HepG2 (cell line): ENCODE measurements around the gene BDKRB1. TPM values are rescaled to one million over a fixed set of nuclear protein-coding genes. Genes with fewer than 3 reads are reported as not detected.

Source experiments
- ATAC-seq: fragments of 200-7000 bp; cut with Tn5 transposase; 3 replicates; pipeline ENCODE4 v1.9.1; 2020; ENCODE audit warnings: mild to moderate bottlenecking, moderate library complexity
- BruUV-seq: library from RNA; stranded (reverse); fragments of 400-500 nt; replicated peaks from 2 replicates; lab custom pipeline; 2021; lab: Mats Ljungman, UMichigan
- CTCF ChIA-PET: fragments of 300-600 bp; formaldehyde crosslinking; extraction: SDS; loops from one replicate; lab custom pipeline; 2021; ENCODE audit warnings: low total read pairs, inconsistent platforms, low intra/inter-chr PET ratio; lab: Yijun Ruan, JAX
- POLR2A ChIA-PET: fragments of 350-600 bp; sonication (Branson Sonifier 250); formaldehyde crosslinking; loops from one replicate; lab custom pipeline; 2020; ENCODE audit warnings: antibody characterized with exemption, inconsistent platforms; lab: Yijun Ruan, JAX
- DNase-seq: peaks from one replicate; pipeline ENCODE4 v3.0.0-alpha.2; 2015; ENCODE audit warnings: low spot score
- FAIRE-seq: peaks from 3 replicates; lab custom pipeline; 2011; peaks lifted over from hg19 to GRCh38; lab: Jason Lieb, UNC
- H2AFZ ChIP-seq: one replicate; pipeline ENCODE4 v1.6.1; 2011; ENCODE audit warnings: low read length, inconsistent platforms
- H3K27ac ChIP-seq: fragments of 300-600 bp; 3 replicates; pipeline ENCODE4 v1.8.0; 2011; ENCODE audit warnings: mixed run types, mild to moderate bottlenecking, mixed read lengths, low read length, inconsistent platforms; ENCODE audit not compliant: insufficient read depth; ENCODE audit errors: extremely low read length
- H3K27me3 ChIP-seq, 2 experiments: fragments of 200-600 bp in 1 of 2; 2 replicates in 1 of 2; 3 replicates in 1 of 2; pipeline versions ENCODE4 v1.6.0 to v1.8.0; 2011; ENCODE audit warnings: low read length in 2 of 2, mild to moderate bottlenecking in 2 of 2, moderate library complexity in 2 of 2, inconsistent platforms in 1 of 2; ENCODE audit not compliant: insufficient read depth in 2 of 2, control insufficient read depth in 1 of 2
- H3K36me3 ChIP-seq, 2 experiments: fragments of 200-600 bp in 1 of 2; replicated peaks in 1 of 2; 2 replicates in 1 of 2; 3 replicates in 1 of 2; pipeline versions ENCODE4 v1.5.1 to v1.8.0; 2011; ENCODE audit warnings: low read length in 2 of 2, inconsistent platforms in 1 of 2; ENCODE audit not compliant: insufficient read depth in 2 of 2, control insufficient read depth in 1 of 2
- H3K4me1 ChIP-seq: 2 replicates; pipeline ENCODE4 v1.5.1; 2012; ENCODE audit warnings: low read length, inconsistent platforms; ENCODE audit not compliant: insufficient read depth
- H3K4me2 ChIP-seq: 2 replicates; pipeline ENCODE4 v1.6.0; 2011; ENCODE audit warnings: low read depth, low read length, inconsistent platforms
- H3K4me3 ChIP-seq, 3 experiments: fragments of 200-600 bp in 1 of 3; sonication (generic), shearing (Covaris generic) in 1 of 3; replicated peaks in 1 of 3; 2 replicates each; pipeline ENCODE4 v1.5.1; 2011 to 2016; ENCODE audit warnings: low read length in 3 of 3, inconsistent platforms in 2 of 3, low read depth in 2 of 3, mild to moderate bottlenecking in 2 of 3, control low read depth in 1 of 3, mixed read lengths in 1 of 3; ENCODE audit not compliant: insufficient read depth in 1 of 3
- H3K79me2 ChIP-seq: one replicate; pipeline ENCODE4 v1.6.1; 2011; ENCODE audit warnings: low read length, inconsistent platforms; ENCODE audit not compliant: insufficient read depth
- H3K9ac ChIP-seq: 2 replicates; pipeline ENCODE4 v1.6.0; 2011; ENCODE audit warnings: mild to moderate bottlenecking, low read depth, low read length, inconsistent platforms; ENCODE audit not compliant: insufficient read depth
- H3K9me3 ChIP-seq: 2 replicates; pipeline ENCODE4 v1.5.1; 2012; ENCODE audit warnings: mild to moderate bottlenecking, low read length
- H4K20me1 ChIP-seq: 2 replicates; pipeline ENCODE4 v1.6.0; 2011; ENCODE audit warnings: inconsistent platforms, mild to moderate bottlenecking, low read length, moderate library complexity; ENCODE audit not compliant: insufficient read depth
- BRD4 ChIP-seq: sonication (generic); formaldehyde crosslinking; IDR thresholded peaks from 2 replicates; pipeline ENCODE4 v1.4.0; 2020; ENCODE audit warnings: missing genetic modification reagents
- CBX5 ChIP-seq: sonication (generic); formaldehyde crosslinking; IDR thresholded peaks from 2 replicates; pipeline ENCODE4 v1.4.0; 2020; ENCODE audit warnings: missing genetic modification reagents, borderline replicate concordance
- HOMEZ ChIP-seq: IDR thresholded peaks from 2 replicates; pipeline ENCODE4 v1.6.1; 2016; ENCODE audit warnings: low read depth
- JUND ChIP-seq: sonication (generic); formaldehyde crosslinking; IDR thresholded peaks from 2 replicates; pipeline ENCODE4 v1.8.0; 2022; ENCODE audit warnings: mild to moderate bottlenecking, missing genetic modification reagents
- NR2C2 ChIP-seq: sonication (generic); formaldehyde crosslinking; IDR thresholded peaks from 2 replicates; pipeline ENCODE4 v1.4.0; 2020; ENCODE audit warnings: missing genetic modification reagents, mild to moderate bottlenecking, moderate library complexity, borderline replicate concordance
- RFX5 ChIP-seq: IDR thresholded peaks from 2 replicates; pipeline ENCODE4 v1.6.1; 2011; ENCODE audit warnings: low read depth, low read length, improper control_type of control experiment
- SMYD3 ChIP-seq: sonication (generic); formaldehyde crosslinking; IDR thresholded peaks from 2 replicates; pipeline ENCODE4 v1.8.1; 2023; ENCODE audit warnings: mild to moderate bottlenecking, missing genetic modification reagents
- ZBTB20 ChIP-seq: sonication (generic); formaldehyde crosslinking; IDR thresholded peaks from 2 replicates; pipeline ENCODE4 v1.8.1; 2023; ENCODE audit warnings: missing genetic modification reagents, low read depth, mild to moderate bottlenecking, borderline replicate concordance
- ZBTB8A ChIP-seq: sonication (generic); formaldehyde crosslinking; IDR thresholded peaks from 2 replicates; pipeline ENCODE4 v1.4.0; 2020; ENCODE audit warnings: mild to moderate bottlenecking, low read depth, missing genetic modification reagents, borderline replicate concordance
- ZFX ChIP-seq: sonication (generic); formaldehyde crosslinking; IDR thresholded peaks from 2 replicates; pipeline ENCODE4 v1.4.0; 2020; ENCODE audit warnings: mild to moderate bottlenecking, low read depth, missing genetic modification reagents, moderate library complexity
- ZNF142 ChIP-seq: sonication (generic); formaldehyde crosslinking; IDR thresholded peaks from 2 replicates; pipeline ENCODE4 v1.4.0; 2020; ENCODE audit warnings: missing genetic modification reagents
- ZNF879 ChIP-seq: sonication (generic); formaldehyde crosslinking; IDR thresholded peaks from 2 replicates; pipeline ENCODE4 v1.8.1; 2023; ENCODE audit warnings: missing genetic modification reagents
- WGBS: methylation state at CpG from one replicate; pipeline ENCODE4 v1.1.6; 2017; ENCODE audit warnings: low lambda C conversion rate; 5-methylcytosine and 5-hydroxymethylcytosine counted together
- in situ Hi-C: cut with HindIII; loops from 2 replicates; pipeline ENCODE4 v1.10.0; 2017; ENCODE audit warnings: low pct_unique_long_range_greater_than_20kb; ENCODE audit not compliant: extremely low pct_ligation_motif_present
- intact Hi-C: fragments of 100-400 bp; cut with micrococcal nuclease; formaldehyde crosslinking; loops from one replicate; pipeline ENCODE4 v1.10.0; 2022; ENCODE audit not compliant: unreplicated experiment
- polyA plus RNA-seq, 8 experiments: library from polyadenylated mRNA; depleted of rRNA in 3 of 8; stranded (reverse) in 7 of 8; unstranded in 1 of 8; fragments of >200 nt; fragmentation: Illumina TruSeq in 4 of 8; extraction: Trizol in 4 of 8; gene quantifications; 2 replicates each; pipeline versions ENCODE4 v1.2.1 to v1.2.3, GENCODE V29; 2011 to 2016; ENCODE audit warnings: low read depth in 4 of 8, missing spikeins in 1 of 8, mixed read lengths in 1 of 8; ENCODE audit not compliant: insufficient read depth in 1 of 8
- total RNA-seq, 5 experiments: library from RNA; depleted of rRNA; stranded (reverse); fragments of >200 nt; fragmentation: Illumina TruSeq; extraction: Trizol; gene quantifications; 2 replicates each; pipeline ENCODE4 v1.2.3, GENCODE V29; 2016; ENCODE audit warnings: low read depth in 1 of 5

BDKRB1 gene
- total and polyA plus RNA-seq, 2 of the 13 experiments (the other 11 are each of a cell fraction or from before 2014, with no cell fraction given) = 0.05 TPM; not detected in 1

GRCh38 chr14:96254687-96255086 lies 1.3 kb upstream of the BDKRB1 start:
- in situ Hi-C loops (no loop called here), intact Hi-C loops (no loop called here)
- Histone ChIP-seq H3K4me3 (no peak overlapping the region), H3K36me3 (no peaks in the 10 kb centered on the region), H3K27me3 (peaks cover 0 to 29% of the 10 kb centered on the region in 2 experiments; a peak in 2 of 5 replicates), H3K79me2 (no peaks in the 10 kb centered on the region), H3K27ac (no peak overlapping the region), H4K20me1 (no peaks in the 10 kb centered on the region), H3K9me3 (no peaks in the 10 kb centered on the region), H3K4me2 (no peak overlapping the region), H2AFZ (no peak overlapping the region), H3K9ac (no peak overlapping the region), H3K4me1 (no peaks in the 10 kb centered on the region)
- no TSS peak for BruUV-seq
- 4% methylated on average over 9 of the region's 11 CpGs for WGBS
- ChIA-PET POLR2A (no interaction called here), CTCF (no interaction called here)
- DNase-seq (no peak), FAIRE-seq (no peak), ATAC-seq (no peak)
- TF ChIP-seq NR2C2 (CRISPR knock-in tag) = no peak

GRCh38 chr14:96256407-96256806 lies 397 bp downstream of the BDKRB1 start:
- Histone ChIP-seq H2AFZ (no peak overlapping the region), H3K36me3 (no peaks in the 10 kb centered on the region), H3K4me2 (no peak overlapping the region), H3K27ac (no peak overlapping the region), H3K27me3 (peaks cover 1 to 39% of the 10 kb centered on the region in 2 experiments; a peak in 2 of 5 replicates), H3K9ac (no peak overlapping the region), H4K20me1 (no peaks in the 10 kb centered on the region), H3K9me3 (no peaks in the 10 kb centered on the region), H3K79me2 (no peaks in the 10 kb centered on the region), H3K4me3 (no peak overlapping the region), H3K4me1 (no peaks in the 10 kb centered on the region)
- no peak for ATAC-seq
- CTCF ChIA-PET = no interaction called here
- no TSS peak for BruUV-seq
- POLR2A ChIA-PET = no interaction called here
- in situ Hi-C loops (no loop called here), intact Hi-C loops (no loop called here)
- FAIRE-seq = no peak
- 18% methylated on average over 4 of the region's 4 CpGs for WGBS
- no peak for DNase-seq
- TF ChIP-seq BRD4 (CRISPR knock-in tag) (no peak), HOMEZ (CRISPR knock-in tag) (no peak), ZFX (CRISPR knock-in tag) (no peak), ZBTB8A (CRISPR knock-in tag) (no peak), SMYD3 (CRISPR knock-in tag) (no peak), CBX5 (no peak), JUND (no peak), RFX5 (no peak), ZNF879 (no peak), ZBTB20 (CRISPR knock-in tag) (no peak), ZNF142 (CRISPR knock-in tag) (no peak)
